ENCODE measurements around the gene MXRA7.
"Not testable (repeated sequence)": the region's sequence is repeated elsewhere in the genome, so short reads cannot be mapped to it uniquely, and the experiment has no call there.

Gene MXRA7

DNA sequence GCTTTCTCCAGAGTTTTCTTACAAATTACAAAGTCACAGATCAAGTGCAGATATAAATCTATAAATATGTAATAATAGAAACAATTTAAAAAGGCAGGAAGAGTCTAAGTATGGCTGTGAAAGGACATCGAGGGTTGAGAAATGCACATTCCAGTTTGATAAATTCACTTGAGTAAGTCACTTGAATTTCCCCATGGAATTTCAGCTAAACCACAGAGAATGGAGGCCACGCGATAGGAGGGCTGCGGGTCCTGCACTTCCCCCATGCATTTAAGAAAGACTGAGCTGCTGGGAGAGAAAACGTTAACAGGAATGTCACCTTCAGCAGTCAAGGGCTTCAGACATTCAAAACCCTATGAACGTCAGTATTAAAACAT is 6.1 kb upstream of the MXRA7 start:
- no peak for DNase-seq (ENCODE audit: extremely low read depth in 1 of 2, low read depth in 1 of 2)

DNA sequence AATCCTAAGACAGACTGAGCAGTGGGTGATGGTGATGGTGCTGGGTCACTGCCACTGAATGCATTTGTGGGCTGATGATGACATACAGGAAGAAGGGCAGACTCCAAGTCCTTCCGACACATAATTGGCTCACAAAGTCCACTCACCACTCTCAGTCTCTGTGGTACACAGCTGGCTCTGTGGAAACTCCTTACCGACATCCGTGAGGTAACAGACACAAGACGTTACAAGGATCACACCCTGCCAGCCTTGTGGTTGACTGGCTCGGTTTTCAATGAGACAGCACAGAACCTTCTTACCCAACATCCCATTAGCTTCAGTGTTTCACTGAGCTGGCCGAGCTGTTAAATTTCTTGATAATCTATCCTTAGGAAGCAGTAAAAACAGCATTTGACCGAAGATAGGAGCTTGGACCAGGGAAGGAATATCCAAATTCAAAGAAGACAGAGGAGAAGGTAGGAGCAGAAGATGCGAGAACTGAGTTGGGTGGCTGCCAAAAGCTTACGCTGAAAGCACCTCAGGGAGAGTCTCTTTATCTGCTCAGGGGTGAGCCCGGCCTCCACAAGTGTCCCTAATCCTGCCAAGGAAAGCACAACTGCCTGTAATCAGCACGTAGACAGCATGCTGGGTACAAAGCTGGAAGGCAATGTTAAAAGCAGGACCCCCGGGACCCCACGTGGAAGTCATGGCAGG is 5.5 kb upstream of the MXRA7 start:
- DNase-seq (ENCODE audit: extremely low read depth in 1 of 2, low read depth in 1 of 2) = peak; percentile 53 to 80

DNA sequence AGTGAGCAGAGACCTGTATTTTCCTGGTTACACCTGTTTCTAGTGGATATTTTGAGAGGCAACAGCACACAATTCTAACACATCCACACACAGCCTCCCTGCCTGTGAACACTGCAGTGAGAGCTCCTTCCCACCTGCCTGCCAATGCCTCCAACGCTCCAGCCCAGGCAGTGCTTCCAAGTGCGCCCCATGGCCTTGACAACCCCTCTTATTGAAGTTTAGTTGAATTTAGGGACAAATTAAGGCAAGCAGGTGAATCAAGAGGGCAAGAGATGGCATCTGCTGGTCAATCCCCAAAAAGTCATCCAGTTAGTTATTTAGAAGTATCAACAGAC is 4.7 kb upstream of the MXRA7 start:
- no peak for DNase-seq (ENCODE audit: extremely low read depth in 1 of 2, low read depth in 1 of 2)

DNA sequence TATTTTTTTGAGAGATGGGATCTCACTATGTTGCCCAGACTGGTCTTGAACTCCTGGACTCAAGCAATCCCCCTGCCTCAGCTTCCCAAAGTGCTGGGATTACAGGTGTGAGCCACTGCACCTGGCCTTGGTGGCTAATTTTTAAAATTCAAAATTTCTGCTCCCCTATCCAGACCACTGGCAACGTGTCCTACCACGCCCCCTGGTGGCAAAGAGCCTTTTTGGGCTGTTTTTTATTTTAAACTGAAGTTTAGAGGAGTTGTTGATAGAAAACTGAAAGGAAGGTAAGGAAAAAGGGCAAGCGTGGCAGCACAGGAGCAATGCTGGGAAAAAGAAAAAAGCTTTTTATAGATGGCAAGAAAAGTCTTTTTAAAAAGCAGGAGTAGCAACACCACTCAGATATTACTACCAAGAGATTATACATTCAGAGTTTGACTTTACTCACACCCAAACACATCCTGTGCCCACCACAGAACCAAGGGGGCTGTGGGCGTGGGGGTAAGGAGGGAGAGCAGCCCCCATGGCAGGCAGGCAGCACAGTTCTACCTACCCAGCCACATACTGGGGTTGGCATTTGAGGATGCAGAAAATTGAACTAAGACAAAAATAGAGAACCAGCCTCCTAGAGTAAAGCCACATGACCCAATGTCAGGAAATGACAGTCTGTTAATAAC is 4.2 kb upstream of the MXRA7 start:
- peak in 1 of 2 donors; percentile 32 for DNase-seq (ENCODE audit: extremely low read depth in 1 of 2, low read depth in 1 of 2)

DNA sequence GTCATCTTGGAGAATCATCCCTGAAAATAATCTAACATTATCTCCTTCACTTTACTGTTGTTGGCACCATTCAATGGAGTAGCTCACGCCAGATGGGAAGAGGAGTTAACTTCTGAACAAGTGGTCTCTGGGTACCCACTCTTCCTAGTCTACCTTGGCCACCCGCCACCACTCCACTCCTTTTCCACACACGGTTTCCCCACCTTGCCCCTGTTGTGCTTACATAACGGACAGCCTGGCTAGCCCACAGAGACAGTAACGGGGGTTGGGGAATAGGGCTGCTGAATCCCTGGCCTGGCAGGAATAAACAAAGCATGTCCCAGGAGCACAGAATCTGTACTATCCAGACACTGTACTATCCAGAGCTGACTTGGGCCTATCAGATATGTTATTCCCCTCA is 3.6 kb upstream of the MXRA7 start:
- DNase-seq (ENCODE audit: extremely low read depth in 1 of 2, low read depth in 1 of 2) = no peak

GRCh38 chr17:76713765-76714164 is 3.0 kb upstream of the MXRA7 start:
- no peak for DNase-seq (ENCODE audit: extremely low read depth in 1 of 2, low read depth in 1 of 2)

GRCh38 chr17:76712321-76712720 is 1.6 kb upstream of the MXRA7 start:
- DNase-seq (ENCODE audit: extremely low read depth in 1 of 2, low read depth in 1 of 2) = not testable (repeated sequence)

DNA sequence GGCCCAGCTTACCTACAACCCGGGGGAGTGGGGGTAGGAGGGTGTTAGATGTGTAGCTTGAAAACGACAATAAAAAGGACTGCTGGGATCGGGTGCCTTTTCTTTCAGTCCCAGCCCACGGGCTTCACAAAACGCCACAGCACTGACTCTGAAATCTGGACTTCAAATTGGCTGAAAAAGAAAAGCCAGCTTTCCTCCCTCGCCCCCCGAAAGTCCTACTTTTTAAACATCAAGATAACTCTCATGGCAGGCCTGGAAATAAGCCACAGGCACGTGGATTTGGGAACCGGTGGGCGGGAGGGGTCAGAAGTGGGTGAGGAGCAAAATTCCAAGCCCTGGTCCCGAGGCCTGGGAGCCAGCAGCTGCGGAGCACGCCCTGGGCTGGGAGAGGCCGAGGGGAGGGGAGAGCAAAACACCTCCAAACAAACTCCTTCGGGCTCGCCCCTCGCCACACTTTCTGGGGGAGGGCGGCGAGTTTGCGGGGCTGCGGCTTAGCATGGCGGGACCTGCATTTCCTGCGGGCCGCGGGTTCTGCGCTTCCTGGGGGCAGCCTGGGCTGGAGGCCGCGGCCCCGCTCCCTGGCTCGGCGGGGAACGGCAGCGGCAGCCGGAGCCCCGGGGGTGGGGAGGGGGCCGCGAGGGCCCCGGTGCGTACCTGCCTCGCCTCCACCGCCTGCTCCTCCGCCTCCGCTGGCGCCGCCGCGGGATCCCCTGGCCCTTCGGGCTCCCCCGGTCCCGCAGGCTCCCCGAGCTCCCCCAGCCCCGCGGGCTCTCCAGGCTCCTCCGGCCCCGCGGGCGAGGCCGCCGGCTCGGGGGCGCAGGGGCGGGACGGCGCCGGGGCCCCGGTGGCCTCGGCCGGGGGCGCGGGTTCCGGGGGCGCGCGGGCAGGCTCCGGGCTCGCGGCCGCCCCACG is 558 bp downstream of the MXRA7 start:
- DNase-seq (ENCODE audit: extremely low read depth in 1 of 2, low read depth in 1 of 2) = not testable (repeated sequence)

DNA sequence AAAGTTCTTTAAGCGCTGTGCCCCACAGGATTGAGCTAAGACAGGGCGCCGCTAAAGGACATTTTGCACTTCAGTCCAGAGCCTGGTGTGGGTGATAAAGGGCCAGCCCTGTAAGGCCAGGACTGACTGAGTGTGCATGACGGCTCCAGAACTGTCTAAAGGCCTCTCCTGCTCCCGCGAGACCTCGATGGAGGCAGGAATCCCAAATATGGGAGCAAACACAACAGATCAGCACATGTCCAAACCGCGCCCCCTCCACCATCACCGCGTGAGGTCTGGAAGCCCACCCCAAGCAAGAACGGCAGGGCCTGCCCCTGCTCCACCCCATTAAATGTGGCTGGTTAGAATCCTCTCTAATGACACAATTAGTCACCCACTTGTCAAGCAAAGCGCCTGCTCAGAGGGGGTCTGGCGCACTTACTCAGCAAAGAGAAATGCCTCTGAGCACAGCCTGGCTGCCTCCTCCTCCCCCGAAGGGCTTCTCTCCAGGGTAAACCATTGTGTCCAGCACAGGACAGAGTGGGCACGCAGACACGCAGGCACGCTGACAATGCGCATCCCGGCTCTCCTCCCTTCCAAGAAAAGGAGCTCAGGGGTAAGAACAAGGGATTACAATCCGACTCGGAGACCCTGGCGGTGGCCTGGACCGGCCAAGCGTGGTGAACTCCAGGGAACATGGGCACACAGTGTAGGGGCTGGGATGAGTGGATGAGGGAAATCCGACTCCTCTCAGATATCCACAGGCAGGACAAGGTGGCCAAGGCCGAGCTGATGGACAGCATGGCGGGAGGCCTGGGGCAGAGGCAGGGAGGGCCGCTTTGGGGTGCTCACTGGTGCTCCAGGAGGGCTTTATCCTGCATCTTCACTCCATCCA is 1.5 kb downstream of the MXRA7 start:
- no peak for DNase-seq (ENCODE audit: extremely low read depth in 1 of 2, low read depth in 1 of 2)

DNA sequence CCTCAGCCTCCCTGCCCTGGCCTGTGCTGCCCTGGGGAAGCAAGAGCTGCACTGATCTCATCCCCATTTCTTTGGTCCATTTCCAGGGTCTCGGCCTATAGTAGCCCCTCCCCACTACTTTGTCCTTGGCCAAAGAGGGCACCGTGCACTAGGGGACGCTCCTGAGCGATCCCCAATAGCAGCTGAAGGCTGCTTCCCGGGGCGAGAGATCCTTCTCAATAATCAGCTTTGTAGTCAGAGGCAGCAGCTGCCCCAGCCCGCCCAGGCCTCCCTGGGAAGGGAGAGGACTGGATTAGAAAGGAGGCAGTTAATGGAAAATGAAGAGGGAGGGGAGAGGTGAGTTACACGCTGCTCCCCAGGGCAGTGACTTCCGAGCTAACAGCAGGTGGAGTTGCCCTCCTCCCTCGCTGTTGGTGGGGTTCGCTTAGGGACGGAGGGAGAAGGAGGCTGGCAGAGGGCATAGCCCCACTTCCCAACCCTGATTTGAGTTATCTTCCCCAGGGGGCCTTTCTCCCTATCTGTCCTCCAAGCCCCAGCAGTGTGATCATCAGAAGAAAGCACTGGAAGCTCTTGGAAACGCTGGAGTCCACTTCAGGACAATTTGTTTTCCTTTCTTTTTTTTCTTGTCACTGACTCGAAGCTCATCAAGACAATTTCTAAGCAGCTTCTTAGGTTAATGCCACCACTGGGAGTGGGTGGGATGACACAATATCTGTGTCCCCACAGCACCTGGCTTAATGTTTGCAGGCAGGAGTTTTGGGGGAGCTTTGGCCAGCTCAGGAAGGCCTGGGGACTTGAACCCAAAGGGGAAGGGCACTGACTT is 2.6 kb downstream of the MXRA7 start:
- no peak for DNase-seq (ENCODE audit: extremely low read depth in 1 of 2, low read depth in 1 of 2)

- DNase-seq (ENCODE audit: extremely low read depth in 1 of 2, low read depth in 1 of 2) = no peak
Observed at GRCh38 chr17:76706817-76707216, 3.9 kb downstream of the MXRA7 start.

GRCh38 chr17:76704805-76705204 is 6.0 kb downstream of the MXRA7 start:
- DNase-seq (ENCODE audit: extremely low read depth in 1 of 2, low read depth in 1 of 2) = no peak

GRCh38 chr17:76702941-76703637 is 7.7 kb downstream of the MXRA7 start:
- DNase-seq (ENCODE audit: extremely low read depth in 1 of 2, low read depth in 1 of 2) = no peak

- DNase-seq (ENCODE audit: extremely low read depth in 1 of 2, low read depth in 1 of 2) = no peak
Observed at GRCh38 chr17:76702076-76702475, 8.7 kb downstream of the MXRA7 start.

DNA sequence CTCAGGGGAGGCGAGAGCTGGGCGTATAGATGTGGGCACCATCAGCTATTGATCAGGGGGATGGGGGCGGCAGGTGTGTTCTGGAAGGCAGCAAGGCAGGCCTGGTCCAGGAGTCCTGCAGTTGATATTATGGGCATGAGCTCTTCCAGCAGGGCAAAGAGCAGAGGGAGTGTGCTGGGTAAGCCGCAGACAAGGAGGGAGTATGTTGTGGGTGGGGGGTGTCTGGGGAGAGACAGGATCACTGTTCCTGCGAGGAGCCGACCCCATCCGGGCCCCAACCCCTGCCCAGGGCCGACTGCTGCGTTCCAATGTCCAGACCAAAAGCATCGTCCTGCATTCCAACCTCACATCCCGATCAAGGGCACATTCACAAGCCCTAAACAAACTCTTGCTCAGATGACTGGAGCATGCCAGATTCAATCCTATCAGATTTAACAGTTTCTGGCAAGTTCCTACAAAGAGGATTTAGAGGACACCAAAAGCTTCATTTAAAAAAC is 9.2 kb downstream of the MXRA7 start:
- no peak for DNase-seq (ENCODE audit: extremely low read depth in 1 of 2, low read depth in 1 of 2)

DNA sequence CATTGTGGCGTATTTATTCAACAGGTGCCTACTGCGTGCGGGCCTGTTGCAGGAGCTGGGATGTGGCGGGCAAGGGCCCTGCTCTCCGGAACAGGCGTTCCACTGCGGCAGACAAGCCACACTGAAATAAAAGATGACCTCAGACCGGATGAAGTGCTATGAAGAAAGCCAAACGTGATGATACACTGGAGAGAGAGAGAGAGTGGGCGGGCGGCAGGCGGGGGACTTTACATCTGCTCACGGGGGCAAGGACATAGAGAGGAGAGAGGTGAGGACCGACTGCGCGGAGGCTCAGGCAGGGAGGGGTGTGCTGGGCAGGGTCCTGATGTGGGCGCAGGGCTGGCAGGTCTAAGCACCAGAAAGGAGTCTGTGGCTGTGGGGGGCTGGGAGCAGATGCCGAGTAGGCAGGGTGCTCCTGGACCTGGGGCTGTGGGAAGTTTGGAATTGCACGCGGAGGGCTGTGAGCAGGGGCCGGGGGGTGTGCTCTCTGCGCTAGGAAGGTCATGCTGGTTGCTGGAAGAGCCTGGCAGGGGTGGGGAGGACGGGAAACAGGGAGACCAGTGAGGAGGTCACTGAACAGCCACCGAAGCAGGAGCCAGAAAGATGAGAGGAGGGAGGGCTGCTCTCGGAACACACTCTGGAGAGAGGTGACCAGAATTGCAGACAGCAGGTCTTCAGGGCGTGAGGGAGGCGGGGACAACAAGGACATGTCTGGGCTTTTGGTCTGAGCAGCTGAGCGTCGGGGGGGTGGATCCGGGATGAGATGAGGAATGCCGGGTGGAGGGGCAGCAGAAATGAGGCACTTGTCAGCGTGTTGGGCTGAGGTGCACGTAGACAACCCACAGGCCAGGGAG is 9.9 kb downstream of the MXRA7 start:
- DNase-seq (ENCODE audit: extremely low read depth in 1 of 2, low read depth in 1 of 2) = no peak

DNA sequence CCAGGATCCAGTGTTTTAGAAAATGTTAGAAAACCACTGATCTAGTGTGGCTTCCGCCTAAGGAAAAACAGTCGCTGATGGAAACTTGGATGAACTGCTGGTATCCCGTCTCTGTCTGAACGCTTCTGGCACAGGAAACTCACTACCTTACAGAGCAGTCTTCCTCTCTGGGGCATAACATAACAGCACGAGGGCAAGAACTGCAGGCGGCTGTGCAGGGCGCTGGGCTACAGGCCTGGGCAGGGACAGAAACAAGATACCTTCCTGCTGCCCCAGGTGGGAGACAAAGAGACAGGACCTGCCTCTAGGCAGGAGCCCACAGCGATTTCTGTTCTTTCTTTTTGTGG is 10.5 kb downstream of the MXRA7 start:
- no peak for DNase-seq (ENCODE audit: extremely low read depth in 1 of 2, low read depth in 1 of 2)

GRCh38 chr17:76698466-76698977 is 12.2 kb downstream of the MXRA7 start:
- not testable (repeated sequence) for DNase-seq (ENCODE audit: extremely low read depth in 1 of 2, low read depth in 1 of 2)

All from stimulated activated CD8-positive, alpha-beta memory T cell treated with anti-CD3 and anti-CD28 coated beads, Interleukin-7, amount 100 ng/mL, for 48 hours (primary cell).